ENCODE results near the gene GNB5.

Gene GNB5

DNA sequence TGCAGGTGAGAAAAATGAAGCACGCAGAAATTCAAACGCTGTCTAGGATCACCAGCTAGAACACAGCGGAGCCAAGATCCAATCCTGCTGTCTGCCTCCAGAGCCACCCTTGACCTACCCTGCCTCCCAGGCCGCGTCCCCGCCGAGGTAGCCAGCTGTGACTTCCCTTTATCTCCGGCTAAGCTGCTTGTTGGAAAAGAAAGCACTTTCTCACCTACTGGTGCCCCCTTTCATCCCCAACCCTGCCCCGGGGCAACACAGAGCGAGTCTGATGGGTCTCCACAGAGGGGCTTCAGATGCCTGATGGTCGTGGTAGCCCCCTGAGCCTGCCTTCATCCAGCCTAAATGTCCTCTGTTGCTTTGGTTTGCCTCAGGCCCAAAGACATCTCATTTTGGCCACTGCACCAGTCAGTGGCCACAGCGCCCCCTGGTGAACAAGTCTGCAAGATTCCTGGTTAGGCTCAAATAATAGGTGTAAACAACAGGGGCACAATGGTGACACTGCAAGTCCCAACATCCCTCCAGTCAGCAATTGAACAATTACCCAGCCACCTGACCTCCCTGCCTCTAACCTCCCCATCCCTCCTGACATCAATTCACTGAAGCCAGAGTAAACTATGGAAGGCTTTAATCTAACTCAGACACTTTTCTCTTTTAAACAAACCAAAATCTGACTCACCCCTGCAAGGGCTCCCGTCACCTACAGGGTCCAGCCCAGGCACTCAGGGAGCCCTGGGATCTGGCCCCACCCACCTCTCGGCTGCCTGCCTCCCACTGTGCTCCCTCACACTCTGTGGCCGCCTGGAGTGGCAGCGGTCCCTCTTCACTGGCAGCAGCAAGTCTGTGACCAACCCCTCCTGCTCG lies 51.4 kb downstream of the GNB5 start:
- DNase-seq = peak; percentile 37 to 78

- DNase-seq = no peak
These were observed 53.5 kb downstream of the GNB5 start for GRCh38 chr15:52137432-52138357.

DNA sequence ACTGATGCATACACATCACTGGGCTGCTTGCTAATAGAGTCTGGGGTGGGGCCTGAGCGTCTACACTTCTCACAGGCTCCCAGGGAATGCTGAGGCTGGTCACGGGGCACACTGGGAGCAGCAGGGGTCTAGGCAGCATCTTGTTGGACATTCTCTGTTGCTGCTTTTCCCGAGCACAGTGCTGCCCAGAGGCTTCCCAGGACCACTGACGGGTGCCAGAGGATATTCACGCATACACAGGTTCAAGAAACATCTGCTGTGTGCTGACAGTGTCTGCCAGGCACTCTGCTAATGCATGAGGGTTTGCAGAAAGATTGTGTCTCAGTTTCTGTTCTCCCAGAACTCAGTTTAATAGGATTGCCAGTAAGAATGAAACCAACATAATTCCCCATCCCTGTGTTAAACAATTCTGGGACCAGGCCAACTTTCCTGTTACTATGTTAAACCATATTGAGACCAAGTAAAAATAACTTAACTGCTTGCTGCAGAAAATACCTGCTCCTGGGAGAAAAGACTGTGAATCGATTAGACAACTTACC lies 54.7 kb downstream of the GNB5 start:
- no peak for DNase-seq

- DNase-seq = no peak
These were observed 56.6 kb downstream of the GNB5 start for GRCh38 chr15:52134502-52135144.

GRCh38 chr15:52133510-52134220 lies 57.5 kb downstream of the GNB5 start:
- DNase-seq = no peak

DNA sequence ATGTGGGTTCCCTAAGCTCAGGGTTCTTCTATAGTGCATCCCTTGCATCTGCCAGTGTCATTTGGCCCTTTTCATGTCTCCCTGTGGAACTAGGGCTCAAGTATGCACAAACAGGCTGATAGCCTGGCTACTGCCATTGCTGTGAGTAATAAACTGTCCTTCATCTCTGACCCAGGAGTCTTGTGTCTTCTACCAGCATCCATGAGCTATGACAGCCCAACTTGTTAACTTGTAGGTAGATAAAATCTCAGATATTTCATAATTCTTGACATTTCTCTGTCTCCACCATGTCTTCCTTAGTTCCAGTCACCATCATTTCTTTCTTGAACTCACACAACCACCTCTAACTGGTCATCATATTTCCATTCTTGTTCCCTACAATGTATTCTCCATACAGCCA lies 59.1 kb downstream of the GNB5 start:
- DNase-seq = no peak

GRCh38 chr15:52128568-52128967 lies 62.6 kb downstream of the GNB5 start:
- no peak for DNase-seq

GRCh38 chr15:52124270-52124880 lies 66.8 kb downstream of the GNB5 start:
- no peak for DNase-seq

DNA sequence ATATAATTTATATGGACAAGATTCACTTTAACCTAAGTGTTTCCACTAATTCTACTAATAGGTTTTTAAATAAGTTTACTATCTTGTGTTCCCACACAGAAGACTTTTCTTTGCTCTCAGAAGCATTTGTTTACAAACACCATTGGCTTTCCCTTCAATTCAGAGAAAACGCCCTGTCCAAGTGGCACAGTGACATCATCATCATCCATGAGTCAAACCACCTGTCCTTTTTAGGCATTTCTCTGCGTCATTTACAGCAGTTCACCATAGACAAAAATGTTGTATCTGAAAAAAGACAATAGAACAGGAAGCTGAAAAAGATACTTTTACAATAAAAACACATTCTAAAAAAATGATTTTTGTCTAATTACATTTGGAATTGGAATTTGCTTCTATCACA lies 69.3 kb downstream of the GNB5 start:
- no peak for DNase-seq

- no peak for DNase-seq
These were observed 70.2 kb downstream of the GNB5 start for GRCh38 chr15:52121006-52121405.

- DNase-seq = no peak
These were observed 70.7 kb downstream of the GNB5 start for GRCh38 chr15:52120488-52120887.

- no peak for DNase-seq
These were observed 72.0 kb downstream of the GNB5 start for GRCh38 chr15:52118969-52119749.

- no peak for DNase-seq
These were observed 73.6 kb downstream of the GNB5 start for GRCh38 chr15:52117549-52117948.

- DNase-seq = peak; percentile 10 to 62
These were observed 75.4 kb downstream of the GNB5 start for GRCh38 chr15:52115598-52116427.

- DNase-seq = no peak
These were observed 76.7 kb downstream of the GNB5 start for GRCh38 chr15:52114261-52115055.

GRCh38 chr15:52113708-52114107 lies 77.5 kb downstream of the GNB5 start:
- DNase-seq = no peak

GRCh38 chr15:52113235-52113634 lies 78.0 kb downstream of the GNB5 start:
- DNase-seq = no peak

GRCh38 chr15:52112203-52112750 lies 78.9 kb downstream of the GNB5 start:
- peak; percentile 16 to 76 for DNase-seq
